PC-9 (cell line): Measurements from ENCODE around the gene SEMA5A. TPM values are rescaled to one million over a fixed set of nuclear protein-coding genes. Genes with fewer than 3 reads are reported as not detected.

Experiments
- BruUV-seq: library from RNA; stranded (reverse); fragments of 400-500 nt; replicated peaks from 2 replicates; lab custom pipeline; 2021; lab: Mats Ljungman, UMichigan
- CTCF ChIA-PET: fragments of 300-600 bp; sonication (Branson Sonifier 250); formaldehyde crosslinking; loops from one replicate; lab custom pipeline; 2022; ENCODE audit warnings: antibody characterized with exemption; lab: Charles Lee
- POLR2A ChIA-PET: fragments of 300-600 bp; sonication (Branson Sonifier 250); formaldehyde crosslinking; loops from one replicate; lab custom pipeline; 2022; ENCODE audit warnings: antibody characterized with exemption; ENCODE audit not compliant: unreplicated experiment; lab: Charles Lee
- DNase-seq, 2 experiments: peaks; one replicate each; pipeline versions ENCODE4 v3.0.0 to v3.0.0-alpha.2; 2015 to 2022; ENCODE audit warnings: mixed read lengths in 1 of 2
- H2AFZ ChIP-seq: fragments of 200-600 bp; sonication (generic); 2 replicates; pipeline ENCODE4 v1.8.1; 2017; ENCODE audit warnings: antibody characterized with exemption
- H3F3A ChIP-seq: fragments of 200-600 bp; sonication (generic); 2 replicates; pipeline ENCODE4 v1.8.1; 2017; ENCODE audit warnings: antibody characterized with exemption, mild to moderate bottlenecking, low read depth; ENCODE audit not compliant: insufficient read depth
- H3K27ac ChIP-seq: fragments of 200-600 bp; sonication (generic); 2 replicates; pipeline ENCODE4 v1.6.1; 2016; ENCODE audit warnings: mixed run types
- H3K27me3 ChIP-seq: fragments of 200-600 bp; sonication (generic); 2 replicates; pipeline ENCODE4 v1.6.1; 2016; ENCODE audit warnings: low read depth, mixed run types; ENCODE audit not compliant: insufficient read depth
- H3K36me3 ChIP-seq: fragments of 200-600 bp; sonication (generic); 2 replicates; pipeline ENCODE4 v1.6.1; 2016; ENCODE audit warnings: low read depth, mixed run types
- H3K4me1 ChIP-seq: fragments of 200-600 bp; sonication (generic); replicated peaks from 2 replicates; pipeline ENCODE4 v1.6.1; 2016; ENCODE audit warnings: mixed run types; ENCODE audit not compliant: insufficient read depth
- H3K4me2 ChIP-seq: fragments of 200-600 bp; sonication (generic); 2 replicates; pipeline ENCODE4 v1.6.1; 2017; ENCODE audit warnings: mixed run types
- H3K4me3 ChIP-seq: fragments of 200-600 bp; sonication (generic); 2 replicates; pipeline ENCODE4 v1.6.1; 2016; ENCODE audit warnings: mixed run types
- H3K79me2 ChIP-seq: fragments of 200-600 bp; sonication (generic); 2 replicates; pipeline ENCODE4 v1.6.1; 2017; ENCODE audit warnings: low read depth, mixed run types
- H3K9me2 ChIP-seq: fragments of 200-600 bp; sonication (generic); 2 replicates; pipeline ENCODE4 v1.8.1; 2017; ENCODE audit warnings: mild to moderate bottlenecking; ENCODE audit not compliant: insufficient read depth
- H3K9me3 ChIP-seq: fragments of 200-600 bp; sonication (generic); 2 replicates; pipeline ENCODE4 v1.8.1; 2016; ENCODE audit warnings: low read depth; ENCODE audit not compliant: insufficient read depth
- H4K20me1 ChIP-seq: fragments of 200-600 bp; sonication (generic); 2 replicates; pipeline ENCODE4 v1.8.1; 2017; ENCODE audit not compliant: insufficient read depth
- CTCF ChIP-seq: fragments of 200-600 bp; sonication (generic); conservative IDR thresholded peaks from 2 replicates; pipeline ENCODE4 v1.6.1; 2017; ENCODE audit warnings: mixed run types, antibody characterized with exemption, mild to moderate bottlenecking, moderate library complexity
- EZH2 ChIP-seq: fragments of 200-600 bp; sonication (generic); IDR thresholded peaks from 2 replicates; pipeline ENCODE4 v1.8.0; 2017; ENCODE audit warnings: antibody characterized with exemption, low read depth
- intact Hi-C: fragments of 100-400 bp; cut with micrococcal nuclease; formaldehyde crosslinking; loops from one replicate; pipeline ENCODE4 v1.10.0; 2022; ENCODE audit not compliant: unreplicated experiment
- total RNA-seq: library from RNA; stranded (reverse); gene quantifications from 2 replicates; pipeline ENCODE4 v1.2.3, GENCODE V29; 2021

SEMA5A gene
- total RNA-seq, 1 experiment from 2014 or later = not detected

- TF ChIP-seq EZH2 (no peak), CTCF (no peak)
- no peaks in the 10 kb centered on the region for H4K20me1 ChIP-seq
Observed at GRCh38 chr5:9500625-9501024, 45.2 kb downstream of the SEMA5A start.

GRCh38 chr5:9500193-9500592 lies 45.7 kb downstream of the SEMA5A start:
- H3K36me3 ChIP-seq = no peaks in the 10 kb centered on the region
- no peak overlapping the region for H3K4me2 ChIP-seq
- no peak for DNase-seq
- no peaks in the 10 kb centered on the region for H3K9me3 ChIP-seq
- no peaks in the 10 kb centered on the region for H3F3A ChIP-seq
- CTCF ChIA-PET = no interaction called here
- no peak overlapping the region for H3K27ac ChIP-seq
- H3K4me3 ChIP-seq = no peak overlapping the region
- BruUV-seq = no TSS peak
- intact Hi-C loops = no loop called here
- H3K4me1 ChIP-seq = no peaks in the 10 kb centered on the region
- no peaks in the 10 kb centered on the region for H3K9me2 ChIP-seq
- no peaks in the 10 kb centered on the region for H3K27me3 ChIP-seq
- H4K20me1 ChIP-seq = no peaks in the 10 kb centered on the region
- no peak for TF ChIP-seq EZH2
- no peaks in the 10 kb centered on the region for H3K79me2 ChIP-seq
- H2AFZ ChIP-seq = no peak overlapping the region
- POLR2A ChIA-PET = no interaction called here

More at GRCh38 chr5:9500625-9501024, 45.2 kb downstream of the SEMA5A start:
- H3K9me2 ChIP-seq = no peaks in the 10 kb centered on the region
- BruUV-seq = no TSS peak
- no peak overlapping the region for H3K4me2 ChIP-seq
- H3K36me3 ChIP-seq = no peaks in the 10 kb centered on the region
- H3F3A ChIP-seq = no peaks in the 10 kb centered on the region
- intact Hi-C loops = no loop called here
- H3K79me2 ChIP-seq = no peaks in the 10 kb centered on the region
- DNase-seq = no peak
- POLR2A ChIA-PET = no interaction called here
- no peaks in the 10 kb centered on the region for H3K9me3 ChIP-seq
- H3K4me1 ChIP-seq = no peaks in the 10 kb centered on the region
- no peak overlapping the region for H3K4me3 ChIP-seq
- H2AFZ ChIP-seq = no peak overlapping the region
- no peak overlapping the region for H3K27ac ChIP-seq
- CTCF ChIA-PET = no interaction called here
- H3K27me3 ChIP-seq = no peaks in the 10 kb centered on the region

- Histone ChIP-seq H3K9me2 (no peaks in the 10 kb centered on the region), H3K27me3 (no peaks in the 10 kb centered on the region), H2AFZ (no peak overlapping the region), H3K4me1 (no peaks in the 10 kb centered on the region), H4K20me1 (no peaks in the 10 kb centered on the region), H3F3A (no peaks in the 10 kb centered on the region), H3K9me3 (no peaks in the 10 kb centered on the region), H3K79me2 (no peaks in the 10 kb centered on the region), H3K27ac (no peak overlapping the region), H3K4me2 (no peak overlapping the region), H3K36me3 (no peaks in the 10 kb centered on the region), H3K4me3 (no peak overlapping the region)
- BruUV-seq = no TSS peak
- ChIA-PET POLR2A (no interaction called here), CTCF (interaction anchor here (0.6 kb wide), 1 partner anchor 995 kb away, joined by 3 read pairs; no protein-coding TSS in a partner anchor)
- intact Hi-C loops = no loop called here
- DNase-seq = no peak
- TF ChIP-seq EZH2 = no peak
- TF ChIP-seq CTCF = no peak
Observed at GRCh38 chr5:9499498-9499876, 46.4 kb downstream of the SEMA5A start.
